ENCODE measurements around the gene IQGAP2.
"Not testable (repeated sequence)": the region's sequence is repeated elsewhere in the genome, so short reads cannot be mapped to it uniquely, and the experiment has no call there.

Gene IQGAP2

DNA sequence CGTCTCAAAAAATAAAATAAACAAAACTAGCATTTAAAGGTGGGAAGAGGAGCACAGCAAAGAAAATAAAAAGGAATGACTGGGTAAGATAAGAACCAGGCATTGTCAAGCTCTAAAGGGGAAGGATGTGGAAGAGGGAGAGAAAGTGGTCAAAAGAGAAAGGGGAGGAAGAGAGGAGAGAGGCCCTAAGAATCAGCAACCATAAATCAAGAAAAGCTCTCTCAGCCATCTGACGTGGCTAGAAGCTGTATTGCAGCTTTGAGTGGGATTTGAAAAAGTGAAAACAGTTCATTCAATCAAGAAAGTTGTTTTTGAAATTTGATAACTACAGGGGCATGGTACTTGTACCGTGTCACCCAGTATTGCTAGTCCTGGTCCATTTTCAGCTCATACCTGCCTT lies 267.4 kb downstream of the IQGAP2 start:
- no peak for DNase-seq

- DNase-seq: no peak
Observed at GRCh38 chr5:76672242-76672641, 269.2 kb downstream of the IQGAP2 start.

GRCh38 chr5:76673125-76673524 lies 270.0 kb downstream of the IQGAP2 start:
- DNase-seq: no peak

- DNase-seq: no peak
Observed at GRCh38 chr5:76674330-76675066, 271.4 kb downstream of the IQGAP2 start.

DNA sequence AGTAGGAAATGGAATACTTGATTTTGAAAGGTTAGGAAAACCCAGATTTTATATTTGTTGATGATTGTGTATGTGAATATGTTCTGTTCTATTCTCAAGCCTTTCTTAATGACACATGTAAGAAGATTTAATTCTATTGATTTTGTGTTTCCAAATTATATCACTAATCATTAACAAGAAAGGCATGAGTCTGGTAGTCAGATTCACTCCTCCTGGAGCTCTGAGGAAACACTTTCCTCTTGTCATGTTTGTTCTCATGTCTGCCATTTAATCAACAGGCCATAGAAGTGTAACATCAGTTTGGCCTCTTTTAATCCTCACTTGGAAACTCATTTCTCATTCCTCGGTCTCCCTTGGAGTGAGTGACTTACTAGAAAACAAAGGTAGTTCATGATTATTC lies 272.3 kb downstream of the IQGAP2 start:
- DNase-seq: no peak

DNA sequence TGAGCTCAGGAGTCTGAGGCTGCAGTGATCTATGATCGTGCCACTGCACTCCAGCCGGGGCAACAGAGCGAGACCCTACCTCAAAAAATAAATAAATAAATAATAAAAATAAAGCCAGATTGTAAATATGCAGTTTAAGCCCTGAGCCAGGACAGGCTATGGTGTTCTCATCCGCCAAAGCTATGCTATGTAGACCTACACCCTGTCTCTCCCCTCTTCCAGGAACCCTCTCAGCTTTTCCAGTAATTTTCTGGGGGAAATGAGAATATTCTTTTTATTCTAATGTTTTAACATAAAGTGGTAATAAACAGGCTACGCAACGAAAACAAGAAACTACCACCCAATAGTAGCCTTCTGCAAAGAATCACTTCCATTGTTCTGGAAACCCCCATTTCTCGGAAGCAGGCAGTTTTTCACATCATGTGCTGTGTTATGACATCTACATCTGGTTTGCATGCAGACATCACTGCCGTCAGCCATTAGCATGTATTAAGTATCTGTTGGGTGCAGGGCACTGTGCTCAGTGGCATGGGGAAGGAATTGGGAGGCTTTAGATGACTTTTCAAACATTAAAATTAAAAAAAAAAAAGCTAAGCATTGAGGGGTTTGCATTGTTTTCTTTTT lies 274.9 kb downstream of the IQGAP2 start:
- DNase-seq: no peak

DNA sequence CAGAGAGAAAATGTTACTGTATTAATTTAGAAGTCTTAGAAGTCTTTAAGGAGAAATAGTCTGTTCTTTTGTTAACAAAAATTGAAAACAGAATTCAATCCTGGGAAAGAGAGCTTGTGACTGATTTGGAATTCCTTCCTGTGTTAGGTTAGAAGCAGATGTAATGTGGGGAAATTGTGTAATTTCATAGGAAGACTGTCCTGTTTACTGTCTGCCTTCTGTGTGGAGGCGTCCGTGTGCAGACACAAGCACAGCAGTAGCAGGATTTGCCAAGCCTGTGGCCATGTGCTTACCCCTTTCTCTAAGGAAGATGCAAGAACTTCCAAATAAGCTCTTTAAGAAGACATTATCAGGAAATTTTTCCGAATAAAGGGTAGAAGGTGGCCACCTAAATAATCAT lies 276.1 kb downstream of the IQGAP2 start:
- DNase-seq: no peak

DNA sequence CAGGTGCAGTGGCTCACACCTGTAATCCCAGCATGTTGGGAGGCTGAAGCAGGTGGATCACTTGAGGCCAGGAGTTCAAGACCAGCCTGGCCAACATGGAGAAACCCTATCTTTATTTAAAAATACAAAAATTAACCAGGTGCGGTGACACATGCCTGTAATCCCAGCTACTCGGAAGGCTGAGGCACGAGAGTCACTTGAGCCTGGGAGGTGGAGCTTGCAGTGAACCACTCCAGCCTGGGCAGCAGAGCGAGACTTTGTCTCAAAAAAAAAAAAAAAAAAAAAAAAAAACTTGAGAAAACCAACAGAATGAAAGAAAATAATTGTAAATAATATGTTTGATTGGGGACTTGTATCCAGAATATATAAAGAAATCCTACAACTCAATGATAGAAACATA lies 277.7 kb downstream of the IQGAP2 start:
- DNase-seq: not testable (repeated sequence)

- no peak for DNase-seq
Observed at GRCh38 chr5:76681287-76681686, 278.2 kb downstream of the IQGAP2 start.

DNA sequence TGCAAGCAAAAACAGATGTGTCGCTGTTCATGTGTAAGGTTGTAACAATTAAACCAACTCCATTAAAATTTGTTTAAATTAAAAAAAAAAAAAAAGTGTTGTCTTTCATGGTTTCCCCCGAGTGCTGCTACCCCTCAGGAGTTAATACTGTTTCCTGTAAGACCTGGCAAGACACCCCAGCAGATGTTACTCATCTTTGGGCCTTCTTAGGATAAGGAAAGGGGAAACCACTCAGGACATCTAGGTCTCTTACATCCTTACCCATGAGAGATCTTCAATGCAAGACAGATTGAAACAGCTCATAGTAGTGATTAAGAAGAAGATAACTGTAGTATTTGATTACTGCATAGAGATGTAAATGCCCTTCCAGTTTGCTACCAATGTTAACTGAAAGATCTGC lies 279.3 kb downstream of the IQGAP2 start:
- no peak for DNase-seq

DNA sequence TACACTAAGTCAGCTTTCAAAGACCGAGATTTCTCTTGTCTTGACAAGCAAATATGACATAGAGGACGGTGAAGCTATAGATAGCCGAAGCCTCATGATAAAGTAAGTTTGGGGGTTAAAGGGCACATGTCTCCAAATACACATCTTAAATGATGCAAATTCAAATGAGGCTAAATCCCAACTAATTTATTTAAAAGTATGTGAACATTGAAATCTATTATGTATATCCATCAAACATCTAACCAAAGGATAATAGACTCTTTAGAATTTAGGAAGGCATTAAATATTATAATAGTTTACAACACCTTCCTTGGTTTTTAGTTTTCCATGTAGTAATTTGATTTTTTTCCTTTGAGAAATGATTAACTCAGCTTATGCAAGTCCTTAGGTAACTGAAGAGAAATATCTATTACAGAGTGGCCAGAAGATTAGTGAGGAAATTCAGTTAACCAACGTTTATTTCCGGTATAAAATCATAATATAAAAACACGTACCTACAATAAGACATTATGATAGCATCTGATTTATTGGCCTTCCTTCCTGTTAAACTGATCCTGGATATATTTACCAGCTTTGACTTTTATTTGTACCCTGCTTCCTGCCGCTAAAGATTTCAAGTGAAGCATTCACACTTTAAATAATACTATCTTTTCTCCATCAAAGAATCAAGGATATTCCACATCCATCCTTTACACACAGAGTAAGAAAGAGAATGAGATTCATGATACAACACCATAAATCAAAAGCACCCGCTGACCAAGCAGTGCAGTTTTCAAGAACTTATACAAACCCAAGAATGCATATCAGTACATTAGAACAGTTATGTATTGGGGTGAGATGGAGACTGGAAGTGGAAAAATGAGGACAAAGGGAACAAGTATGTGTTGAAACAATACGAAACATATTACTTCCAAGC lies 281.0 kb downstream of the IQGAP2 start:
- DNase-seq: no peak

GRCh38 chr5:76684756-76685519 lies 281.9 kb downstream of the IQGAP2 start:
- no peak for DNase-seq

DNA sequence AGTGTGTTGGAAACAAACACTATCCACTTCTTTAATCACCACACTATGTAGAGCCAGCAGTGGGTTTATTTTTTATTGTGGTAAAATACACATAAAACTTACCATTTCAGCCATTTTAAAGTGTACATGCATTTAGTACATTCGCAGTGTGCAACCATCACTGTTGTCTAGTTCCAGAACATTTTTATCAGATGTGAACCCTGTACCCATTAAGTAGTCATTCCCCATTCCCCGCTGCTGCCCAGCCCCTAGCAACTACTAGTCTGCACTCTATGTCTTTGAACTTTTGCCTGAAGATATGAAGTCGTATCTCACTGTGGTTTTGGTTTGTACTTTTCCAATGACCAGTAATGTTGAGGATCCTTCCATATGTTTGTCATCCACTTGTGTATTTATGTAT lies 282.6 kb downstream of the IQGAP2 start:
- no peak for DNase-seq

GRCh38 chr5:76688212-76688611 lies 285.1 kb downstream of the IQGAP2 start:
- DNase-seq: no peak

DNA sequence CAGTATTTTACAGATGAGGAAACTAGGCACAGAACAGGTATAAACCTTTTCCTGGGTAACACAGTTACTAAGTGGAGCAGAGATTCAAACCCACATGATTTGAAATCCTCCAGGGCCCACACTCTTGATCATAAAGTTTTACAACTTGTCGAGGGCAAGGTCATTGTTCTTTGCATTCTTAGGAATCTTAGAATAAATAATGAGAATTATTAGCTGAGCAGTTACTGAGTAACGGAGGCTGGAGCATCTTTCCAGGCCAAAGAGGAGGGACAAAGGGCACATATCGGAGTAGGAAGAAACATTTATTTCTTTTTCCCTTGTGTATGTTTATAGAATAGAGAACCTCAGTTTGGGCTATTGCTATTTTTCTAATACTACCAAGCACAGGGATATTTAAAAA lies 285.8 kb downstream of the IQGAP2 start:
- no peak for DNase-seq

DNA sequence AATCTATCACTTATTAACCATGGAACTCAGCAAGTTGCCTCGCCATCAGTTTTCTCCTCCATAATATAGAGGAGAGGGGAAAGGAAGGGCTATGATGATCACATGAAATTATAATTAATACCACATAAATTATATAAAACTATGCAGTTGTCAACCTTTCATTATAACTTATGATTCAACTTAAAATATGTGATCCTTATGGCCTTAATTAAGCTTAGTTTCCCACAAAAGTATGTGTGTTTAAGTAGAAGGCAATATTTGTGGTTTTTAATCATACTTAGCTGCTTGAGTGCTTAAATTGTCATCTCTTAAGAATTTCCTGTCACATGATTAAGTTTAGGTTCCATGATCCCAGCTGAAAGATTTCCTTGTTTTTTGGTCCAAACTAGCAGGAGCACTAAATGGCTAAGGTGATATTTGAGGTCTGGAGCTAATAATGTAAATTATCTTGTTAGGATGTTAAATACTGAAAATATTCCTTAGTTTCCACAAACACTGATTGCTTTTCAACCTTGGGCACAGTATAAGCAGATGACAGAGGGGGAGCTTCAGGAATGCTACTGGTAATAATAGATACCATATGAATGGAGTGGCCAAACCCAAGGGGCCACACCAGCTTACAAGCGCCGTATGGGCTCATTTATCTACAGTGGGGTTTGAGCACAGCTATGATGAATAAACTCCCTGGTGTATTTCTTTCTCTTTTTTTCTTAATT lies 286.4 kb downstream of the IQGAP2 start:
- DNase-seq: no peak

DNA sequence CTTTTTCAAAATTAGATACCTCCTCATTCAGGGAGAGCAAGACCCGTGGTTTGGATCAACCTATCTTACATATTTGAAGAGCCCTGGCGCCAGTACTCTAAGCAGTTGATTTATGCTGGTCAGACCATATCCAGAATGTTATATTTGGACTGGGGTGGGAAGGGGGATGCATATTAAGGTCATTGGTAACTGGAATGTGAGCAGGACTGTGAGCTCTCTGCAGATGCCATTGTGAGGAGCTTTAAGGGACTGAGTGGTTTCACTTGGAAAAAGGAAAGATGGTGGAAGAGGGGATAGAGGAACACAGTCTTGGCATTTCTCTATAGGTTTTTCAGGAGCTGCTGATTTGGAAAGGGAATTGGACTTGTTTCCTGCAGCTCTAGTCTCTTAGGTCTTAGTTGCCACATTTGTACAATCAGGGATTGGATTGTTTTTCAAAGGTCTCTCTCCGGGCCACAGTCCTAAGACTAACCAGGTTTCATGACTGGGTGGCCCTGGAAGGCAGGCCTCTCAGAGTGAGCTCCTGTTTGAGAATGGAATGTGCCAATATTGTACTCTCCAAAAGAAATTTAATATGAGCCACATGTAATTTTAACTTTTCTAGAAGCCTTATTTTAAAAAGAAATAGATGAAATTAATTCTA lies 287.1 kb downstream of the IQGAP2 start:
- no peak for DNase-seq

GRCh38 chr5:76690704-76691466 lies 287.8 kb downstream of the IQGAP2 start:
- DNase-seq: no peak

DNA sequence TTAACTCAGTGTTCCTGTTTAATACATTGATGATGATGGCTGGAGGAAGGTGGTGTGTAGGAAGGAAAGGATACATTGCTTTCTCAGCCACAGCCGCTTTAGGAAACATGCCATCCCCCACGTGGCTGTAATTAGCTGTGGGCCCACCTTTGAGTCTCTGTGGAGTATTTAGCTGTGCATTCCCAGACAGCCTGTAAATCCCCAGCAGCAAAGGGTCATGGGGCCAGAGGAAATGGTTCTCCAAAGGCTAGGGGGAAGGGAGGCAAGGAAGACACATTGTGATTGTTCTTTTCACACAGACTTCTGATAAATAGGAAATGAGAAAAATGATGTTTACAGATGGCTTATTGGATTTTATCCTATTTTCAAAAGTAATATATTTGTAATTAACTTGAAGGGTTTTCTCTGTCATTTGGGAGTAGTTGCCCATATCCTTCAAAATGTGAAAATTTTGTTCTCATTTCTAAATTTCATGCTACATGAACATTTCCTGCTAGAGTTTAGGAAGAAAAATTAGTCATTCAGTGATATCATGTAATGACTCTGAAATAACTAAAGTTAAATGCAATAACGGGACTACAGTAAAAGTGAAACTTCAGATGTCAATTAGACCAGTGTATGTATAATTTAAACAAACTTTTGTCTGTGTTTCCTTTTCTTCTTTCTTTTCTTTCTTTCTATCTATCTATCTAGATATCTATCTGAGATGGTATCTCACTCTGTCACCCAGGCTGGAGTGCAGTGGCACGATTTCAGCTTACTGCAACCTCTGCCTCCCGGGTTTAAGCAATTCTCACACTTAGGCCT lies 288.6 kb downstream of the IQGAP2 start:
- no peak for DNase-seq

DNA sequence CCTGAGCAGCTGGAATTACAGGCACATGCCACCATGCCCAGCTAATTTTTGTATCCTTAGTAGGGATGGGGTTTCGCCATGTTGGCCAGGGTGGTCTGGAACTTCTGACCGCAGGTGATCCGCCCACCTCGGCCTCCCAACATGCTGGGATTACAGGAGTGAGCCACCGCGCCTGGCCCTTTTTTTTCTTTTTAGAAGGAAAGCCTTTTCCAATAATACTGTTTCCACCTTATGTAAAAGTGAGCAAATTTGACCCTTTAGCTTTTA lies 289.1 kb downstream of the IQGAP2 start:
- DNase-seq: no peak
